Stimulated activated naive CD8-positive, alpha-beta T cell treated with anti-CD3 and anti-CD28 coated beads, Interleukin-15, amount 100 ng/mL, for 72 hours (primary cell): ENCODE results near the gene GOSR1.
"Not testable (repeated sequence)": the region's sequence is repeated elsewhere in the genome, so short reads cannot be mapped to it uniquely, and the experiment has no call there.

Experiments
- ATAC-seq: fragments of 150-1000 bp; cut with Tn5 transposase; 2 replicates; pipeline ENCODE4 v1.10.0; 2021; ENCODE audit warnings: mild to moderate bottlenecking, moderate library complexity
- DNase-seq, 2 donors: peaks; one replicate each; pipeline ENCODE4 v3.0.0; 2021 to 2022
- H3K27ac Mint-ChIP-seq, 2 donors: one replicate each; pipeline ENCODE4 v1.8.0; 2022; ENCODE audit warnings: mild to moderate bottlenecking in 2 of 2, mixed read lengths in 2 of 2, moderate library complexity in 2 of 2
- H3K27me3 Mint-ChIP-seq: one replicate; pipeline ENCODE4 v1.8.0; 2022; ENCODE audit warnings: mixed read lengths
- H3K4me1 Mint-ChIP-seq: one replicate; pipeline ENCODE4 v1.8.0; 2022; ENCODE audit warnings: mild to moderate bottlenecking, mixed read lengths
- H3K4me3 Mint-ChIP-seq, 2 donors: one replicate each; pipeline ENCODE4 v1.8.0; 2022; ENCODE audit warnings: mild to moderate bottlenecking in 2 of 2, mixed read lengths in 2 of 2, moderate library complexity in 1 of 2
- H3K9me3 Mint-ChIP-seq, 2 donors: one replicate each; pipeline ENCODE4 v1.8.0; 2022; ENCODE audit warnings: mixed read lengths in 2 of 2

GOSR1 gene

DNA sequence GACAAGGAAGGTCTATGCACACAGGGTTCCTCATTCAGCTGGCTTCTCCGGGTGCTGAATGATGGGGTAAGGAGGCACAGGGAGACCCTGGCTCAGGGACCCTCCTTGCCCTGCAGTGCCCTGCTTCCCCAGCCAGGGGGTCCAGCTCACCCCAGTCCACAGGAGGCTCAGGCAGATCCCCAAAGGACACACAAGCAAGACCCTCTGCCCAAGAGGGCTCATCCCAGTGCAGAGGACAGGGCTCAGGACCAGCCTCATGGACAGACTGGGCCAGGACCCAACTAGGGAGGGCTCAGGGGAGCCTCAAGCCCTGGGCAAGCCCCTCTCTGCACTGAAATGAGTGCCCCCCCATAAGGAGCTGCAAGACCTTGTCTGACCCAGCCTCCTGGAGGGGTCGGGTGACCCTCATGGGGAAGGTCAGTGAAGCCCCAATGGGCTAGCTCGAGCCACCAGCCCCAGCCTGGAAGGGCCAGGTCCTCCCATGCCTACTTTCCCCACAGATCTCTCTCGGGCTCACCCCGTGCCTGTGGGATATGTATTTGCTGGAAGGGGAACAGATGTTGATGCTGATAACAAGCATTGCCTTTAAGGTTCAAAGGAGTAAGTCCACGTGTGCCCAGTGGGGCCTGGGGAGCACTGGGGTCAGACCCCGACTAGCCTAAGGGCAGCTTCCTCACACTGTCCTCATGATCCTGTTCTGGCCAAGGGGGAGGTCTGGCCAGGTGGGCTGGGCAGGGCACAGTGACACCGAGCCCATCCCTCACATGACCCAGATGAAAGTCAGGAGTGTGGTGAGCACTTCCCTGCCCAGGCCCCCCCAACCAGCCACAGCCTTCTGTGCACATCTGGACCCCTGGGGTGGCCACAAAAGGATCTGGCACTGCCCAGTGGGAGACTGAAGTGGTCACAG lies 83.2 kb downstream of the GOSR1 start:
- H3K27me3 Mint-ChIP-seq = peaks cover 13% of the 10 kb centered on the region
- not testable (repeated sequence) for H3K4me1 Mint-ChIP-seq, H3K4me3 Mint-ChIP-seq, DNase-seq, ATAC-seq, H3K9me3 Mint-ChIP-seq
- peak overlapping the region in 1 of 2 donors; percentile 21 for H3K27ac Mint-ChIP-seq

DNA sequence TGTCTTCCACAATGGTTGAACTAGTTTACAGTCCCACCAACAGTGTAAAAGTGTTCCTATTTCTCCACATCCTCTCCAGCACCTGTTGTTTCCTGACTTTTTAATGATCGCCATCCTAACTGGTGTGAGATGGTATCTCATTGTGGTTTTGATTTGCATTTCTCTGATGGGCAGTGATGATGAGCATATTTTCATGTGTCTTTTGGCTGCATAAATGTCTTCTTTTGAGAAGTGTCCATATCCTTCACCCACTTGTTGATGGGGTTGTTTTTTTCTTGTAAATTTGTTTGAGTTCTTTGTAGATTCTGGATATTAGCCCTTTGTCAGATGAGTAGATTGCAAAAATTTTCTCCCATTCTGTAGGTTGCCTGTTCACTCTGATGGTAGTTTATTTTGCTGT lies 84.6 kb downstream of the GOSR1 start:
- not testable (repeated sequence) for H3K4me3 Mint-ChIP-seq, ATAC-seq, H3K9me3 Mint-ChIP-seq, H3K4me1 Mint-ChIP-seq, DNase-seq, H3K27ac Mint-ChIP-seq
- H3K27me3 Mint-ChIP-seq = peaks cover 20% of the 10 kb centered on the region

DNA sequence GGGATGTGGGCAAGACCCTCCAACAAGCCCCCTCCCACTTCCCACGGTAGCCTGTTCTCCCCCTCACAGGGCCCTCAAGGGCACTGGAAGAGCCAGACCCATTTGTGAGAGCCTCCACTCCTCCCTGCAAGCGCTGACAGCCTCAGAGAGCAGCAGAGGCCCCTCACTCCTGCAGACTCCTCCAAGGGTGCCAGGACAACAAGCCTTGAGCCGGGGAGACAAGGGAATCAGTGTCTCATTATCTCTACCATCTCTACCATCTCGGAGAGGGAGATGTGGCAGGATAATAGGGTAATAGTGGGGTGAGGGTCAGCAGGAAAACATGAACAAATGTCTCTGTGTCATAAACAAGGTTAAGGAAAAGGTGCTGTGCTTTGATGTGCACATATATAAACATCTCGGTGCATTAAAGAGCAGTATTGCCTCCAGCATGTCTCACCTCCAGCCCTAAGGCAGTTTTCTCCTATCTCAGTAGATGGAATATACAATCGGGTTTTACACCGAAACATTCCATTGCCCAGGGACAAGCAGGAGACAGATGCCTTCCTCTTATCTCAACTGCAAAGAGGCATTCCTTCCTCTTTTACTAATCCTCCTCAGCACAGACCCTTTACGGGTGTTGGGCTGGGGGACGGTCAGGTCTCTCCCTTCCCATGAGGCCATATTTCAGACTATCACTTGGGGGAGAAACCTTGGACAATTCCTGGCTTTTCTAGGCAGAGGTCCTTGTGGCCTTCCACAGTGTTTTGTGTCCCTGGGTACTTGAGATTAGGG lies 86.1 kb downstream of the GOSR1 start:
- peaks cover 28% of the 10 kb centered on the region for H3K27me3 Mint-ChIP-seq
- not testable (repeated sequence) for H3K4me1 Mint-ChIP-seq, H3K27ac Mint-ChIP-seq, DNase-seq, ATAC-seq, H3K4me3 Mint-ChIP-seq, H3K9me3 Mint-ChIP-seq

DNA sequence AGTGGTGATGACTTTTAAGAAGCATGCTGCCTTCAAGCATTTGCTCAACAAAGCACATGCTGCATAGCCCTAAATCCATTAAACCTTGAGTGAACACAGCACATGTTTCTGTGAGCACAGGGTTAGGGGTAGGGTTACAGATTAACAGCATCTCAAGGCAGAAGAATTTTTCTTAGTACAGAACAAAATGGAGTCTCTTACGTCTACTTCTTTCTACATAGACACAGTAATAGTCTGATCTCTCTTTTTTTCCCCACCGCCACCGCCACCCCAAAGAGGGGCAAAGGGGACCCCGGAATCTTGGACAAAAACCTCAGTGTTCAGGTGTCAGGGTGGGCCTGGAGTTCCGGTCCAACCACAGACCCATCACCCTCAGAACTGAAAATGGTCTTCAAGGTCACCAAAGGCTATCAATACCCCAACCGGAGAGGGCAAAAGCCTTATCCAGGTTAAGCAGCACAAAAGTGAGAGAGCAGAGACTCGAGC lies 86.7 kb downstream of the GOSR1 start:
- peaks cover 33% of the 10 kb centered on the region for H3K27me3 Mint-ChIP-seq
- DNase-seq, H3K4me3 Mint-ChIP-seq, H3K4me1 Mint-ChIP-seq, ATAC-seq, H3K9me3 Mint-ChIP-seq, H3K27ac Mint-ChIP-seq: not testable (repeated sequence)

DNA sequence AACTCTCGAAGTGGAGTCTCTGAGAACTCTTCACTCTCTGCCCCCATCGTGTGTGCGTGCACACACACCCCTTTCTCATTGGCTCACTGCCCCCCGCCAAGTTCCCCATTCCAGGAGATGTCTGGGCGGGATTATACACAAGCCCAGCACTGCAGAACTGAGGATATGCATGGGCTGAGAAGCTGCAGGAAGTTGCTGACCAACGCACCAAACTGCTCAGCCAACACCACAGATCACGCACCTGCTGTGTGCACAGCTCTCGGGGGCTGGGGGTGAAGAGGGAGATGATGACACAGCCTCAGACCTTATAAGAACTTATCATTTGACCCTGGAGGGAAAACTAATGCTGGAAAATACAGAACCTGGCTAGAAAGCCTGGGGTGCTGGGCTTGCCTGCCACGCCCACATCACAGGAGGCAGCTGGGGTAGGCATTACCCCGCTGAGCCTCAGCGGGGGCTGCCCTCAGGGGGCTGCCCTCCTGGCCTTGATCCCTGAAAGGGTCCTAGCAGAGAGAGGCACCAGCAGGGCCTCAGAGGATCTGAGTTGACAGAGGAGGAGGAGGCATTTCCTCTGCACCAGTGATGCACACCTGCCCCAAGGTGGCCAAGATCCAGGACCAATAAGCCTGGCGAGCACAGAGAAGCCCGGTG lies 87.3 kb downstream of the GOSR1 start:
- H3K4me1 Mint-ChIP-seq, DNase-seq, H3K4me3 Mint-ChIP-seq, H3K9me3 Mint-ChIP-seq, ATAC-seq, H3K27ac Mint-ChIP-seq: not testable (repeated sequence)
- H3K27me3 Mint-ChIP-seq = peaks cover 38% of the 10 kb centered on the region

DNA sequence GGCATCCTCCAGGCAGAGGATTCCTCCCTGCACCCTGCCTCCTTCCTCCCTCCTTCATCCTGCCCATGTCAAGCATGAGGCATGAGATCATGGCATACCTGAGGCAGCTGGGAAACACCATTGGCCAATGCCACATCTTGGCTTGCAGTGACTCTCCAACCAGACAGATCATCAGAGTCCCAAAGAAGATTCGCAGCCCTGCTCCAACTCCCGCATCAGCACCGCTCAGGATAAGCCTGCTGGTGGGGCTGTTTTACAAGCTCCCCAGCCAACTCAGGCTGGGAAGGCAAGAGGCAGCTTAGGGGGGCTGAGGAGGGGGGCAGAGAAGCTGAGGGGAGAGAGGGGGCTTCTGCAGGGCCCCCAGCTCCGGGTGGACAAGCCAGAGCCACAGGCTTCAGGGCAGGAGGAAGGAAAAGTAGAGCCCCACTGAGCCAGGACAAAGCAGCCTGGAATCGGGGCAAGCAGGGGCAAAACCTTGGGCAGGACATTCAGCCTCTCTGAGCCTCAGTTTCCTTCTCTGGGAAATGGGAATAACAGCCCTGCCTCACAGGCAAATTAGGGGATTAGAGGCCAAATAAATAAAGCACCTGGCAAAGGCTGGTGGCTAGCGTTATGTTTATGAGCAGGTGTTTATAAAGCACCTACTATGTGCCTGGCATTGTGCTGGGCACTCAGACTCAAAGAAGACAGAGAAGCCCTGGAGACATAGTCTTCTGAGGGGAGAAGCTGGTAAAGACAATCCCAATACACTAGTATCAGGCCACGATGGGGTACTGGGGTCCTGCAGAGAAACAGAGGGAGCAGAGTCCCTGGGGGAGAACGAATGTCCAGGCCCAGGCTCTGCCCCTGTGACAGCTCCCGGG lies 88.1 kb downstream of the GOSR1 start:
- no peaks in the 10 kb centered on the region for H3K9me3 Mint-ChIP-seq
- ATAC-seq (no peak), DNase-seq (no peak)
- H3K4me3 Mint-ChIP-seq = no peak overlapping the region
- H3K27me3 Mint-ChIP-seq = peaks cover 38% of the 10 kb centered on the region
- peak overlapping the region in 1 of 2 donors; percentile 22 for H3K27ac Mint-ChIP-seq
- no peaks in the 10 kb centered on the region for H3K4me1 Mint-ChIP-seq

DNA sequence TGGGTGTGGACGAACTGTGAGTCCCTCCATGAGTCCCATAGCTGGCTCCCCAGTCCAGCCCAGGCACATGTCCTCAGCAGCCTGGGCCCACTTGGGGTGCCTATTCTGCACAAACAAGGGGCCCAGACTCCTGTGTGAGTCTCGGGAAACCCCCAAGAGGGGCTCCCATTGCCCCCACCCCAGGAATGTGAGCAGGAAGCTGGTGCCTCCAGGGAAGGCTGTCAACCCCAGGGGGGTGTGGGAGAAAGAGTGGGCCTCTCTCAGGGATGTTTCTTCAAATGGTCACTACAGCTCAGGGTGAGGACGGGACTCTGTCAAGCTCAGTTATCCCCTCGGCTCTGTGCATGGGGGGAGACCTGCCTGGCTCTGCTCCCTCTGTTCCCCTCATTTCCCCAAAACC lies 88.9 kb downstream of the GOSR1 start:
- not testable (repeated sequence) for H3K4me1 Mint-ChIP-seq, H3K27ac Mint-ChIP-seq, DNase-seq, ATAC-seq, H3K9me3 Mint-ChIP-seq, H3K4me3 Mint-ChIP-seq
- H3K27me3 Mint-ChIP-seq = peaks cover 42% of the 10 kb centered on the region

DNA sequence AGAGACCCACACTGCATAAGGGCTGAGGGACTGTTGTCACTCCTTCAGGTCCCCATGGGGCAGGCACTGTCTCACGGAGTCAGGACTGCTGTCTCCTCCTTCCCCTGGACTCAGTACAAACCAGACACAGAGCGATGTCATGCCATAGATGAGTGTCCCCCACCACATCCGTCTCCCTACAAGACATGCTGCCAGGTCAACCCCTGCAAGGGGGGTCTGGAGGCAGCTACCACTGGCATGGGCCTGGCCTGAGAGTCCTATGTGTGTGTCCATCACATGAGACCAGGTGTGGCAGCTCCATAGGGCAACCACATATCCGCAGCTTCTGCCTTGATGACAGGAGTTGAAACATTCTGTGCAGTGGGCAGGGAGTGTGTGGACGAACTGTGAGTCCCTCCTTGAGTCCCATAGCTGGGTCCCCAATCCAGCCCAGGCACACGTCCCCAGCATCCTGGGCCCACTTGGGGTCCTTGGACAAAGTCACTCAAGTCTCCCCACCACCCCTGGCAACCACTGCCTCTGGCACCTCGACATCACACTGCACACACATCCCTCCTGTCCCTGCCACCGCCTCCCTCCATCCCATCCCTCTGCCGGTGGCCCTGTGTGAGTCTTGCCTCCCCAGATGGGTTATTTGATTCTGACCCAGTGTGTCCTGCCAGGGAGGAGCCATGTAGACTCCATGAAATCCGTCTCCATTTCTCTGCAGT lies 89.5 kb downstream of the GOSR1 start:
- not testable (repeated sequence) for H3K4me1 Mint-ChIP-seq, DNase-seq

DNA sequence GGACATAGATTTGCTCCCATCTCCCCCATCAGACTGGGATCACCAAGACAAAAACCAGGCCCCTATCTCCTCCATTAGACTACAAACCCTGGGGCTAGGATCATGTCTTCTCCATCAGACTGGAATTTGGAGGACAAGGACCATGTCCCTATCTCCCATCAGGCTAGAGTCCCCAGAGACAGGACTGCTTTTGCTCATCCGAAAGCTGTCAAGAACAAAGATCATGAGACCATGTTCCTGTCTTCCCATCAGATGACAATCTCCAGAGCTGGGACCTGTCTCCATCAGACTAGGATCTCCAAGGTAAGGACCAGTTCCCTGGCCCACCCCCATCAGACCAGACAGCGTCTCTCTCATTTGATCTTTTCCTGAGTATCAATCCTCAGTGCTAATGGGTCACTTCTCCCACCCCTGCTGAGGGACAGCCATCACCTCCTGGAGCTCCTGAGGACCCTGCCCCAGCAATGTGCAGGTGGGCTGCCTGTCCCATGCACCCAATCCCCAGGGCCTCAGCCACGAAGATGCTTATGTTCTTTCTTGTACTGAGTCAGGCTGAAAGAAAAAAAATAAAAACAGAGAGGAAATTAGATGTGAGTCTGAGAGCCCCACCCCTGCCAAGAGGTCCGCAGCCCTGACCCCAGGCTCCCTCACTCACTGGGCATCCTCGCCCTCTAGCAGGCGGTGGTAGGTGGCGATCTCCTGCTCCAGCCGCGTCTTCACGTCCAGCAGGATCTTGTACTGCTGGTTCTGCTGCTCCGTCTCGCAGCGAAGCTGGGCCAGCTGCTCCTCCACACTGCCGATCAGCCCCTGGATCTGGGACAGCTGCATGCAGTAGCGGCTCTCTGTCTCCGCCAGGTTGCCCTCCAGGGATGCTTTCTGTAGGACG lies 90.3 kb downstream of the GOSR1 start:
- Mint-ChIP-seq H3K27ac (peak overlapping the region in 1 of 2 donors; percentile 60), H3K27me3 (peaks cover 46% of the 10 kb centered on the region), H3K4me3 (no peak overlapping the region), H3K4me1 (no peaks in the 10 kb centered on the region), H3K9me3 (no peaks in the 10 kb centered on the region)
- ATAC-seq (no peak), DNase-seq (no peak)

More for the DNA sequence above, 89.5 kb downstream of the GOSR1 start:
- H3K9me3 Mint-ChIP-seq, H3K4me3 Mint-ChIP-seq, H3K27ac Mint-ChIP-seq, ATAC-seq: not testable (repeated sequence)
- H3K27me3 Mint-ChIP-seq = peaks cover 46% of the 10 kb centered on the region

DNA sequence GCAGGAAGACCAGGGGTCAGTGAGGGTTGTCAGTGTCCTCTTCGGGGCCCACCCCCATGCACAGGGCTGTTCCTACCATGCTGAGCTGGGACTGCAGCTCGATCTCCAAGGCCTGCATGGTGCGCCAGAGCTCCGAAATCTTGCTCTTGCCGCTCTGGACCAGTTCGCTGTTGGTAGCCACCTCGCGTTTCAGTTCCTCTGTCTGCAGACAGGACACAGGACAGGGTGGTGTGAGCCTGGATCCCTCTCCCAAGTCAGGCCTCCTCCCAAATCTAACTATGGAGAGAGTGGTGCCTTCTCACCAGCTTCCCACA lies 90.9 kb downstream of the GOSR1 start:
- H3K4me1 Mint-ChIP-seq = no peaks in the 10 kb centered on the region
- no peak for DNase-seq
- no peaks in the 10 kb centered on the region for H3K9me3 Mint-ChIP-seq
- no peak for ATAC-seq
- H3K4me3 Mint-ChIP-seq = no peak overlapping the region
- H3K27ac Mint-ChIP-seq = no peak overlapping the region
- H3K27me3 Mint-ChIP-seq = peaks cover 49% of the 10 kb centered on the region

DNA sequence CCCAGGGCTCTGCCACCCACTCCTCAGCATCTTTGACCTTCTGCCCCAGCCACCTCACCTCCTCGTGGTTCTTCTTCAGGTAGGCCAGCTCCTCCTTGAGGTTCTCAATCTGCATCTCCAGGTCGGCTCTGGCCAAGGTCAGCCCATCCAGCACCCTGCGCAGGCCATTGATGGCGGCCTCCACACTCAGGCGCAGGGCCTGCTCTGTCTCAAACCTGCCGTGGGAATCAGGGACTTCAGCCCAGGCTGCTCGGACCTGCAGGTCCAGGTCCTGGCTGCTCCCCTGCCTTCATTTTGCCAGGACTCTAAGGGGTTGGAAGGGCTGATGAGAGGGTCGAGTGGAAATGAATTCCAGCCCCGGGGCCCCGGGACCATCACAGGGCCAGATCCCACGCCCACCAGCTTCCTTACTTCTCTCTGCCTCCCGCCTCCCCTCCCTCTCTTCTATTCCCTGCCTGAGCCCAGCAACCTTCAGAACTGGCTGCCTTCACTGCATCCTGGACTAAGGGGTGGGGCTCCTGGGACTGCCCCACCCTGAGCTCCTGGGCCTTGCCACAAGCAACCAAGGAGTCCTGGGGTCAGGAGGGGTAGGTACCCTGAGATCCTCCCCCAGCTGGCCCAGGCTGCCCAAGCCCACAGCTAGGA lies 92.4 kb downstream of the GOSR1 start:
- not testable (repeated sequence) for H3K4me1 Mint-ChIP-seq, ATAC-seq, H3K27ac Mint-ChIP-seq, DNase-seq, H3K4me3 Mint-ChIP-seq, H3K9me3 Mint-ChIP-seq
- H3K27me3 Mint-ChIP-seq = peaks cover 47% of the 10 kb centered on the region

DNA sequence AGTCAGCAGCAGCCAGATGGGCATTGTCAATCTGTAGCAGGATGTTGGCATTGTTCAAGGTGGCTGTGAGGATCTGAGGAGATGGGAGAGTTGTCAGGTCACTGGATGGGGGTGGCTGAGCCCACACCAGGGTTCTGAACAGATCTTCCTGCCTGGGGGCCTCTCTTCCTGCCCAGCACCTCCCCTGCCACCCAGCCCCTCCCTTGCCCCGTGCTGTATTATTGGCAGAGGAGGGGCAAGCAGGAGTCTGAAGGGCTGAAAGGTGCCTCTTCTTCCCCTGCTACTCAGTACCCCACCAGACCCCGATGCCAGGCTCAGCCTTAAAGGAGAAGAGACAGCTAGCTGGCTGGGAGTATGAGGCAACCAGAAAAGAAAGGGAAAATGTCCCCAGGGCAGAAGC lies 93.0 kb downstream of the GOSR1 start:
- no peaks in the 10 kb centered on the region for H3K9me3 Mint-ChIP-seq
- H3K4me3 Mint-ChIP-seq = no peak overlapping the region
- H3K4me1 Mint-ChIP-seq = no peaks in the 10 kb centered on the region
- ATAC-seq = no peak
- DNase-seq = no peak
- H3K27me3 Mint-ChIP-seq = peaks cover 41% of the 10 kb centered on the region
- no peak overlapping the region for H3K27ac Mint-ChIP-seq

DNA sequence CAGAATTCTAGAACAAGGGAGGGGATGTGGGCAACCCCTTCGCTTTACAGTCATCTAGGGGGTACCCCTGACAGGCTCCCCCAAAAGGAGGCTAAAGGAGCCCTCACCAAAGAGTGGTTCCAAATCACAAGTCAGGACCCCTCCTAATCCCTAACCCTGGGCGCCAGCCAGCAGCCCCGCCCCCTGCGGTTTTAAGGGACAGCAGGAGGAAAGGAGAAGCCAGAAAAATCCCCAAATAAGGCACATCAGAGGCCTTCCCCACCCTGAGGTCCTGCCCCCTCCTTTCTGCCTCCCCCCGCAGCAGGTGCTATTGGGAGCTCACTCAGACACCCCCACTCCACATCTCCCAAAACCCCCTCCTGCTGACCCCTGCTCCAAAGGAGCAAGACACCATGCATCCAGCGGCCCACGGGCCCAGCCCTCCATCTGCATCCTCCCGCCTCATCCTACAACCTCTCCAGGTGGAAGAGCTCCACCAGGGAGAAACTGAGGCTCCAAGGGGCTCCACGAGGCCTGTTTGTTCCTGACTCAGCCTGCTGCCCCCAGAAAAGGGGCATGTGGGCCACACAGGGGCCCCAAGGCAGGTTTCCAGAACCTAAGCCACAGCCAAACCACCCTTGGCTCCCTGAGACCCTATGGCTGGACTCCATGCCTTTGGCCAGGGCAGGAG lies 93.5 kb downstream of the GOSR1 start:
- DNase-seq (no peak), ATAC-seq (no peak)
- Mint-ChIP-seq H3K27me3 (peaks cover 38% of the 10 kb centered on the region), H3K4me1 (no peaks in the 10 kb centered on the region), H3K27ac (peak overlapping the region in 1 of 2 donors; percentile 7), H3K4me3 (no peak overlapping the region), H3K9me3 (no peaks in the 10 kb centered on the region)
